ENCODE measurements around the gene ALDH1A2. TPM values are rescaled to one million over a fixed set of nuclear protein-coding genes. Genes with fewer than 3 reads are reported as not detected.

The ALDH1A2 gene
- total and polyA plus RNA-seq, 4 donors: 3.6 to 28.4 (median 9.5) TPM

GRCh38 chr15:58040150-58040549, 25.4 kb downstream of the ALDH1A2 start:
- H3K27ac ChIP-seq (ENCODE audit: low read depth in 1 of 2, low read length in 1 of 2): no peak overlapping the region
- no peak overlapping the region for H3K9ac ChIP-seq (ENCODE audit: insufficient read depth in 1 of 2, low read length in 2 of 2)
- H3K4me3 ChIP-seq: no peak overlapping the region
- DNase-seq (peak in 1 of 3 donors; percentile 26), ATAC-seq (ENCODE audit: insufficient read depth, low FRiP score) (no peak)
- no peaks in the 10 kb centered on the region for H3K36me3 ChIP-seq (ENCODE audit: control insufficient read depth in 4 of 4, insufficient read depth in 4 of 4, low read length in 4 of 4)
- WGBS, 2 donors: 65% methylated on average over 6 of the region's 6 CpGs
- H3K27me3 ChIP-seq (ENCODE audit: control insufficient read depth in 3 of 3, insufficient read depth in 3 of 3, low read length in 2 of 3): no peaks in the 10 kb centered on the region
- H3K9me3 ChIP-seq (ENCODE audit: control insufficient read depth in 4 of 4, insufficient read depth in 3 of 4, low read length in 3 of 4): no peaks in the 10 kb centered on the region
- peaks cover 0 to 64% (median 29%) of the 10 kb centered on the region in 5 donors for H3K4me1 ChIP-seq (ENCODE audit: control insufficient read depth in 5 of 5, insufficient read depth in 5 of 5, low read length in 5 of 5)
- TF ChIP-seq CTCF (IDR thresholded peaks at IDR 0.05; ENCODE audit: control extremely low read depth, extremely low read depth): no peak

GRCh38 chr15:58039079-58040035, 26.2 kb downstream of the ALDH1A2 start:
- peaks cover 0 to 64% (median 29%) of the 10 kb centered on the region in 5 donors for H3K4me1 ChIP-seq (ENCODE audit: control insufficient read depth in 5 of 5, insufficient read depth in 5 of 5, low read length in 5 of 5)
- no peak overlapping the region for H3K4me3 ChIP-seq
- no peak for ATAC-seq (ENCODE audit: insufficient read depth, low FRiP score)
- DNase-seq: no peak
- H3K36me3 ChIP-seq (ENCODE audit: control insufficient read depth in 4 of 4, insufficient read depth in 4 of 4, low read length in 4 of 4): no peaks in the 10 kb centered on the region
- H3K27me3 ChIP-seq (ENCODE audit: control insufficient read depth in 3 of 3, insufficient read depth in 3 of 3, low read length in 2 of 3): no peaks in the 10 kb centered on the region
- 70 to 82% methylated on average over 6 of the region's 6 CpGs for WGBS, 2 donors
- H3K9ac ChIP-seq (ENCODE audit: insufficient read depth in 1 of 2, low read length in 2 of 2): no peak overlapping the region
- no peaks in the 10 kb centered on the region for H3K9me3 ChIP-seq (ENCODE audit: control insufficient read depth in 4 of 4, insufficient read depth in 3 of 4, low read length in 3 of 4)
- H3K27ac ChIP-seq (ENCODE audit: low read depth in 1 of 2, low read length in 1 of 2): no peak overlapping the region
- TF ChIP-seq CTCF (IDR thresholded peaks at IDR 0.05; ENCODE audit: control extremely low read depth, extremely low read depth): no peak

GRCh38 chr15:58038426-58039078, 27.0 kb downstream of the ALDH1A2 start:
- Histone ChIP-seq H3K4me1 (ENCODE audit: control insufficient read depth in 5 of 5, insufficient read depth in 5 of 5, low read length in 5 of 5) (peaks cover 0 to 59% (median 26%) of the 10 kb centered on the region in 5 donors), H3K36me3 (ENCODE audit: control insufficient read depth in 4 of 4, insufficient read depth in 4 of 4, low read length in 4 of 4) (no peaks in the 10 kb centered on the region), H3K27ac (ENCODE audit: low read depth in 1 of 2, low read length in 1 of 2) (no peak overlapping the region), H3K9me3 (ENCODE audit: control insufficient read depth in 4 of 4, insufficient read depth in 3 of 4, low read length in 3 of 4) (no peaks in the 10 kb centered on the region), H3K4me3 (no peak overlapping the region), H3K9ac (ENCODE audit: insufficient read depth in 1 of 2, low read length in 2 of 2) (no peak overlapping the region), H3K27me3 (ENCODE audit: control insufficient read depth in 3 of 3, insufficient read depth in 3 of 3, low read length in 2 of 3) (no peaks in the 10 kb centered on the region)
- WGBS, 2 donors: 47 to 48% methylated on average over 2 of the region's 2 CpGs
- DNase-seq: peak; percentile 71 to 94 (median 91)
- ATAC-seq (ENCODE audit: insufficient read depth, low FRiP score): no peak
- no peak for TF ChIP-seq CTCF (IDR thresholded peaks at IDR 0.05; ENCODE audit: control extremely low read depth, extremely low read depth)

Data from lung (tissue), 12 donors.